Right atrium auricular region (tissue), 2 donors: ENCODE measurements around the gene PSMD5. TPM values are rescaled to one million over a fixed set of nuclear protein-coding genes. Genes with fewer than 3 reads are reported as not detected.

Experiments used
- DNase-seq: peaks from one replicate; pipeline ENCODE4 v3.0.0-alpha.2; 2019; ENCODE audit warnings: low spot score
- H3K27ac ChIP-seq, 2 donors: fragments of 200-600 bp; sonication (generic); 1 replicate in 1 of 2; 2 replicates in 1 of 2; pipeline ENCODE4 v1.5.1; 2016 to 2019
- H3K27me3 ChIP-seq, 2 donors: fragments of 200-600 bp; sonication (generic); one replicate each; pipeline versions ENCODE4 v1.5.1 to v1.6.0; 2017 to 2019
- H3K36me3 ChIP-seq: fragments of 200-600 bp; sonication (generic); one replicate; pipeline ENCODE4 v1.5.1; 2016
- H3K4me1 ChIP-seq, 2 donors: fragments of 200-600 bp; sonication (generic); one replicate each; pipeline versions ENCODE4 v1.5.1 to v1.6.0; 2017 to 2019
- H3K4me3 ChIP-seq, 2 donors: fragments of 200-600 bp; sonication (generic); 1 replicate in 1 of 2; 2 replicates in 1 of 2; pipeline ENCODE4 v1.5.1; 2017 to 2019; ENCODE audit warnings: mild to moderate bottlenecking in 1 of 2, moderate library complexity in 1 of 2
- H3K9me3 ChIP-seq, 2 donors: fragments of 200-600 bp; sonication (generic); one replicate each; pipeline ENCODE4 v1.5.1; 2019
- total RNA-seq, 2 donors: library from RNA; depleted of rRNA; stranded (reverse); fragments of >200 nt; gene quantifications; one replicate each; pipeline ENCODE4 v1.1.0, GENCODE V29; 2016
- TF ChIP-seq, protein P1 (sequence below), 2 donors: fragments of 200-600 bp; sonication (generic); IDR thresholded peaks; one replicate each; pipeline ENCODE4 v1.5.1; 2019; ENCODE audit warnings: antibody characterized with exemption in 2 of 2

Gene PSMD5
- total RNA-seq, result 10 to 100 TPM; 12.8 to 13.9 TPM

DNA sequence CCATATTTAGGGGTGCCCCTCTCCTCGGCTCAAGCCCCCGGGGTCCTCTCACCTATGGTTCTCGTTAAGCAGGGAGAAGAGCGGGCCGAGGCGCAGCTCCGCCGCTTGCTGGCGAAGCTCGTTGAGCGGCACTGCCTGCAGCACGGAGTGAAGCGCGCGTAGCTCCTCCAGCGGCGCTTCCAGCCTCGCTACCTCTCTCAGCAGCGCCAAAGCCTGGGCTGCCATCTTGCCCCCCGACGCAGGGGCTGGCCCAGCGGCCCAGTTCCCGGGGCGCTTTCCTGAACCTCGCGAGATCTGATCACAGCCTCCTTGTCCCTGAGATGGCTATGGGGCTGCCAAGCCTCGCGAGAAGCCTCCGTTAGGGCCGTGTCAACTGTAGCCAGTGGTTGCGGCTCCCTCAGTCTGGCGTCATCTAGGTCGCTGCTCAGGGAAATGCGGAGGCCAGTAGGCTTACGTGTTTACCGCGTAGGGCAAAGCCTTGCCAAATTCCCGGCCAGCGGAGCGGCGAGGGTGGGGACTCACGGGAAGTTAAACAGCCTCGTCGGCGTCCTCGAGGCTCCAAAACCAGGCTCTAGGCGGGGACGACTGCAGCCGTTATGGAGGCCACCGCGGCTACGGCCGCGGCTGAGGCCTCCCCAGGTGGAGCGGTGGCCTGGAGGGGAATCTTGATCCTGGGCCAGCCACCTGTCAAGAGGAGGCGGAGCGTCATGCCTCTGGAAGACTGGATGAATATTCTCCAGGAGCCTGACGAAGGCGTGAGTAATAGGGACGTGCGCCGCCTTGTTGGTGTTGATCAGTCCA lies at the start of gene PSMD5:
Gene PSMD5, minus strand, starts transcription at position 238 of the 801 bp plus-strand sequence. Its CDS starts 13 bp downstream, at position 225.
- Histone ChIP-seq H3K27ac (peak within 1 kb of the TSS; percentile 95 to 97), H3K4me3 (peak within 1 kb of the TSS; percentile 83 to 90), H3K9me3 (no peaks in the 10 kb centered on the region), H3K27me3 (no peaks in the 10 kb centered on the region), H3K36me3 (no peaks in the 10 kb centered on the region), H3K4me1 (peaks cover 0 to 19% of the 10 kb centered on the region in 2 donors)
- DNase-seq, result peak; percentile 99
- TF ChIP-seq, protein P1, sequence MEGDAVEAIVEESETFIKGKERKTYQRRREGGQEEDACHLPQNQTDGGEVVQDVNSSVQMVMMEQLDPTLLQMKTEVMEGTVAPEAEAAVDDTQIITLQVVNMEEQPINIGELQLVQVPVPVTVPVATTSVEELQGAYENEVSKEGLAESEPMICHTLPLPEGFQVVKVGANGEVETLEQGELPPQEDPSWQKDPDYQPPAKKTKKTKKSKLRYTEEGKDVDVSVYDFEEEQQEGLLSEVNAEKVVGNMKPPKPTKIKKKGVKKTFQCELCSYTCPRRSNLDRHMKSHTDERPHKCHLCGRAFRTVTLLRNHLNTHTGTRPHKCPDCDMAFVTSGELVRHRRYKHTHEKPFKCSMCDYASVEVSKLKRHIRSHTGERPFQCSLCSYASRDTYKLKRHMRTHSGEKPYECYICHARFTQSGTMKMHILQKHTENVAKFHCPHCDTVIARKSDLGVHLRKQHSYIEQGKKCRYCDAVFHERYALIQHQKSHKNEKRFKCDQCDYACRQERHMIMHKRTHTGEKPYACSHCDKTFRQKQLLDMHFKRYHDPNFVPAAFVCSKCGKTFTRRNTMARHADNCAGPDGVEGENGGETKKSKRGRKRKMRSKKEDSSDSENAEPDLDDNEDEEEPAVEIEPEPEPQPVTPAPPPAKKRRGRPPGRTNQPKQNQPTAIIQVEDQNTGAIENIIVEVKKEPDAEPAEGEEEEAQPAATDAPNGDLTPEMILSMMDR (IDR thresholded peaks at IDR 0.05), result peak in 1 of 2 donors; percentile 24

DNA sequence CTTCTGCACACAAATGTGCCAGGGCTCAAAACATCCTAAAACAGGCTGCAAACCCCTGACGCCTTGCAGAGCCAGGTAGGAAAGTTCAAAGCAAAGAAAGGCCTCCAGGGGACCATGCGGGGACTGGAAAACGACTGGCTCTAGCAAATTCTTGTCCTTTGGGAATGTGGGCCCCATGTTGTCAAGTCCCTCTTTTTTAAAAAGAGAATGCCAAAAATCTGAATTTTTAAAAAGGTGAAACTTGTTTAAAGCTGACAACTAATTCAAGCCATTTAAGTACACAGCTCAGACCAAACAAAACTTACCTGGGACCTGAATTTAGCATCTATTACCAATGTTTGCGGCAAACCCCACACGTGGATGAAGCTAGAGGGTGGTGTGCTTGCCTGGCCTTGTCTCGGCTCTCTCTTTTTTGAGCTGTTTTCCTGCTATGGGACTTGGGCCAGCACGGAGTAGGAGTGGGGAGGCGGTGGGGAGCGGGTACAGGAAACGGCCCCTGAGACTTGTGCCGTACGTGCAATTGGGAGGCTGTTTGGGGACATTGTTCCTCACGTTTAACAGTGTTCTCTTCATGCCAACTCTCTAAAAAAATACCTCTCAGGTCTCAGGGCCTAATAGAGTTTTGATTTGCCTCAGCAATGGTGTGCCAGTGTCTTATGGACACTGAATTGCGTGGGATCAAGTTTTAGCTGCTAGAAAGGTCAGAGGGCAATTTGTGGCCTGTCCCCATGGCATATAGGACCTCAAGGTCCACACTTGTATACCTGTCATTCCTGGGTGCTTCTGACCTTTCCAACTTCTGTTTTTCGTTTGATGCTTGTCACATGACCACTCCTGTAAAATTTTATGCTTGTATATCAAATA lies 49.4 kb upstream of the PSMD5 start:
- H3K9me3 ChIP-seq, result no peaks in the 10 kb centered on the region
- TF ChIP-seq, protein P1 (IDR thresholded peaks at IDR 0.05), result no peak
- no peak for DNase-seq
- peaks cover 0 to 21% of the 10 kb centered on the region in 2 donors for H3K4me1 ChIP-seq
- H3K27me3 ChIP-seq, result no peaks in the 10 kb centered on the region
- no peaks in the 10 kb centered on the region for H3K36me3 ChIP-seq
- H3K27ac ChIP-seq, result no peak overlapping the region
- H3K4me3 ChIP-seq, result no peak overlapping the region

DNA sequence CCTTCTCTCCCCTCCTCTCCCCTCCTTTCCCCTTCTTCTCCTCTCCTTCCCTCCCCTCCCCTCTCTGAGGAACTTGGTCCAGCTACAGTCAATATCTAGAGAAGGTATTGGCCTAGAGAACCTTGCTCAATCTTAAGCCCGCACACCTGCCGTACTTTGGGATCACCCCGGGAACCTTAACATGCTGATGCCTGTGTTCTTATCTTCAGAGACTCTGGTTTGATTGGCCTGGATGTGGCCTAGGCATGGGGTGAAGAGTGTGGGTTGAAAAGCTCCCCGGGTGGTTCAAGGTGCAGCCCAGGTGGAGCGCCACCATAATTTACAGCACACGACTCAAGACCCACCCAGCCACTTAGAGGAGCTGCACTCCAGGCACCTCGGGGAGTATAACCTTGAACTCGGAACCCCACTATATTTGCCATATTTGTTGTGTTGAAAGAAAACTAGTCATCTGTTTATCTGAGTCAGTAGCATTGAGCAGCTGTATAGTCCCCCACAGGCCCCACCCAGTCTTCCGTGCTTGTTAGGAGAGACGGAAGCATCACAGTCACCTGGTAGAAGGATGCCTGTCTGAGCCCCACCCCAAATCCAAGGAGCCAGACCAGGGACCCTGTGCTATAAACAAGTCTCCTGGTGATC lies 48.6 kb upstream of the PSMD5 start:
- Histone ChIP-seq H3K4me1 (peaks cover 0 to 17% of the 10 kb centered on the region in 2 donors), H3K4me3 (no peak overlapping the region), H3K27ac (no peak overlapping the region), H3K36me3 (no peaks in the 10 kb centered on the region), H3K9me3 (no peaks in the 10 kb centered on the region), H3K27me3 (no peaks in the 10 kb centered on the region)
- TF ChIP-seq, protein P1 (IDR thresholded peaks at IDR 0.05), result no peak
- DNase-seq, result no peak

DNA sequence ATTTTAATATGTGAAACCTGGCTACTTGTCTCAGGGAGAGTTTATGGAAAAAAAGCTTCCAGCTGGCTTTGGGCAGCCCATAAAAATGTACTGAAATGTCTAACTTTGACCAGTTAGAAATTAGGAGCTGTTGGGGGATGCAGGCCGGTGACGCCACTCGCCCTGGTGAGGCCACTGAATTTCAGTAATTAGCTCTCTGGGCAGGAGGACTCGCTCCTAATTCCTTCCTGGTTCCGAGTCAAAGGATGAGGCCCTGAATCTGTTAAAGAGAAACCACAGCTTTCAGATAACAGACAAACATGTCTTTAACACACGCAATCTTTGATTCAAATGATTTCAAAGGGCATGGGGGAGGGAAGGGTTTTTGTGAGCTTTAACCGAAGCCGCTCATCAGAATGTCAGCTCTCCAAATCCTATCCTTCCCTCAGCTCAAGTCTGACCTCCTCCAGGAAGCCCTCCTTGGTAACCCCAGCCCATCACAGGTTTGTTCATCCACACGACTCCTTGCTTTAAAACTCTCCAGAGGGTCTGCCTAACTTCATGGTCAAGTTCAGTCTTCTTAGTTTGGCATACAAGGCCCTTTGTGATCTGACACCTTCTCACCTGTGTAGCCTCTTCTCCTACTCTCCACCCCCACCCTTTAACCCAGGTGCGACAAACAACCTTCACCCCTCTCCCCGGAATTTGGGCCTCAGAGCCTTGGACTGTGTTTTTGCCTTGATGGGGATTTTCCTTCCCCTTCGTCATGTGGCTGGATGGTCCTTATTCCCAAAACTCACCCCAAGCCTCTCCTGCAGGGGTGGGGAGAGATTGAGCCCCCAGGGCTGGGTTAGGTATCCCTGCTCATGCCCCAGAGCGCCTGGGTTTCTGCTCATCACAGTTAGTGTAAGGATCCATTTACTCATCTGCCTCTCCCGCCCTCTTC lies 47.9 kb upstream of the PSMD5 start:
- Histone ChIP-seq H3K27ac (peak overlapping the region; percentile 22 to 36), H3K27me3 (no peaks in the 10 kb centered on the region), H3K9me3 (no peaks in the 10 kb centered on the region), H3K4me3 (no peak overlapping the region), H3K4me1 (peaks cover 0 to 20% of the 10 kb centered on the region in 2 donors), H3K36me3 (no peaks in the 10 kb centered on the region)
- TF ChIP-seq, protein P1 (IDR thresholded peaks at IDR 0.05), result no peak
- DNase-seq, result no peak
